SKM-1 (cell line): ENCODE measurements around the gene MUC5AC.
"Not testable (repeated sequence)": the region's sequence is repeated elsewhere in the genome, so short reads cannot be mapped to it uniquely, and the experiment has no call there.

Experiments used
- DNase-seq: peaks from one replicate; lab custom pipeline; 2025; ENCODE audit not compliant: unreplicated experiment; lab: John Stamatoyannopoulos, UW

MUC5AC gene

DNA sequence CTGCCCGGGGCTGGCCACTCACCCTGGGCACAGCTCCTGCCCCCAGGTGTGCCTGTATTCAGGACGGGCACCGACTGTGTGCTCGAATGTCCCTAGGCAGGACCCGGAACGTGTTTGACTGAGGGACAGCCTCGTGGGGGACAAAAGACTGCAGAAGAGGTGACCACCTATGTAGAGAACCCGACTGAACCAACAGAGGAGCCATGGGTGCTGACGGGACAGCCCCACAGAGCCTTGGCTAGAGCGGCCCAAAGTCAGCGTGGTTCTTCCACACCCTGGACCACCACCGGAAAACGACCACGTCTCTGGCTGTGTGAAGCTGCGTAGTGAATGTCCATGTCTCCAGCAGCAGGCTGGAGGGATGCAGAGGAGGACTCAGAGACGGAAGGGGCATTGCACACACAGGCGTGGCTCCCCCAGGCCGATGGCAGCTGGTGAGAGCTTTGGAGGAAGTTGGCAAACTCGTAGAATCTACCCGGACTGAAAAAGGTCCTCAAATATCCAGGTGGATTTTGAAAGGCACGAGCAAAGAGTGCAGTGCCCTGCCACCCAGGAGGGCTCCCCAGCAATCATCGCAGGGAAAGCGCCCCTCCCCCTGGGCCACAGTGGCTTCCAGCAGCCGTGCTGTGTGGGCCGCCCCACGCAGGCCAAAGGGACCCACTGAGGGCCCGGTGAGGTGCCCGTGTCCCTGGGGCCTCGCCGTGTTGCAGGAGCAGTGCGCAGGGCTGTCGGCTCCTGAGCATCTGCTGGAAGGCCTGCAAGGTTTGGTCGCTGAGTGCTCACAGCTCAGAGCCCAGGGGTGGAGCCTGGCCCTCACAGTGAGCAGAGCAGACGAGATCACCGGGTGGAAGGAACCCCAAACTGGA lies 47.6 kb downstream of the MUC5AC start:
- no peak for DNase-seq

DNA sequence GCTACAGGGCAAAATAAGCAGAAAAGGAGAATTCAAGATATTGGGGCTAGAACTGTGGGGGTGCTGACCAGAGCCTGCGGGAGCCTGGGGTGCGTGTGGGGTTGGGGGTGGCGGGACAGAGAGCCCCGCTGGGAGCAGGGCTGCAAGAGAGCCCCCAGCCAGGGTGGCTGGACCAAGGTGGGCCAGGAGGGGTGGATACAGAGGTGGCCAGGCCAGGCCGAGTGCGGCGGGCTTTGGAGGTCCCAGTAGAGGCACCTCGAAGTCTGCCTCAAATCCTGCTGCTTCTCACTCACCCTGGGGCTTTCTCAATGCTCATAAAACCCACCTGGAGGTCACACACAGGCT lies 48.2 kb downstream of the MUC5AC start:
- DNase-seq, result no peak

DNA sequence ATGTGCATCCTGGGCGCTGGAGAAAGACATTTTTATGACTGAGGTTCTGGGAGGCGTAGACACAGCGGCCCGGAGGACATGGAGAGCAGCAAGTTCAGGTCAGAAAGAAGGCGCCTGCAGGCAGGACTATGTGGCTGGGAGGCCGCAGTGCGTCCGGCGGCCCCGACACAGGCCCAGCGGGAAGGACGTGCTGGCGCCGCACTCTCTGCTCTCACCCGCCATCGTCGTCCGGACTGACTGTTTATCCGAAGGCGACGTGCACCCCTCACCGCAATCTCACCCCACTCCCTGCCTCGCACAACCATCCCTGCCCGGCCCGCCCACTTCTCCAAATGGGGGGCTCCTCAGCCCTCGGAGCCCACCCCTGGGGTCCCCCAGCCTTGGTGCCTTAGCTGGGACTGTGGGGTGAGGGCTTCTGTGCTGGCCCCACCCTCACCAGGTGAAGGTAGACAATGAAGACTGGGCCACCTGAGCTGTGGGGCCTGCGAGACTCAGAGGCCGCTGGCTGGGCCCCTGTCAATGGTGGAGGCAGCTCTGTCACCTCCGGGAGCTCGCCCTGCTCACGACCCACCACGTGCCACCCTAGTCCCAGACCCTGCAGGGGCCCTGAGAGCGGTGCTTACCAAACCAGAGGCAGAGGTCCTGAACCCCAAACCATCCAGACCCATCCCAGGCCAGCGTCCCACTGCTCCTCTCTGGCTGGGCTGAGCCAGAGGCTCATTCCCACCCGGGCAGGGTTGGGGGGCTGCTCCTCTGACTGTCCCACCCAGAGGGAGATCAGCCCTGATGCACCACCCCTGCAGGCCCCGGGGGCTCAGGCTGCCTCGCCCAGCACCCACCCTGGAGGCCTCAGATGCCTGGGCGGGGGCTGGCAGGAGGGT lies 48.9 kb downstream of the MUC5AC start:
- no peak for DNase-seq

DNA sequence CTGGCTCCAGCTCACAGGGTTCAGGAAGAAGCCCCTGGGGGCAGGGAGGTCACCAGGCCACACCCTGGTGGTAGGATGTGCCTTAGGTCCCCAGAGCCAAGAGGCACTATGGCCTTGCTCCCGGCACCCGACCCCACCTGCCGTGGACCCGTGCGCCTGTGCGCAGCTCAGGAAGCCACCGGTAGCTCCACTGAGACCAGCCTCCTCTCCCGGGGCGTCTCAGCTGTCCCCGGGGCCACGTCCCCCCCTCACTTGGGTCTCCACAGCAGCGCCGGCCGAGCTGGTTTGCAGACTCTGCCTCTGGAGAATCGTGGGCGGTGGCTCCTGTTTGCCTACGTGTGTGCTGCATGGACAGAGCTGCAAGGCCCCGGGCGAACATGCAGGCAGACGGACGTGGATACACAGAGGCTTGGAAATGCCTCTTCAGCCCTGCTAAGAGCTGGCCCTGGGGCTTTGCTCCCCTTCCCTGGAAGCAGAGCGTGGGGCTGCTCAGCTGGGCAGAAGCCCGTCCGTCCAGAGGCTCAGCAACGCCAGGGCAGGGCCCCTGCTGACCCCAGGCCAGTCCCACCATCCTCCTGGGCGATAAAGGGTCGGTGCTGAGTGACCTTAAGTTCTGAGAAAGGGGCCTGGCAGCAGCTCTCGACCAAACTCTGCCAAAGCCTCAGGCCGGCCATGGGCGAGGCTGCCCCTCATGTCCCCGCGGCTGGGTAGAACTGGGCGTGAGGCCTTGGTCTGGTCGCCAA lies 49.8 kb downstream of the MUC5AC start:
- no peak for DNase-seq

DNA sequence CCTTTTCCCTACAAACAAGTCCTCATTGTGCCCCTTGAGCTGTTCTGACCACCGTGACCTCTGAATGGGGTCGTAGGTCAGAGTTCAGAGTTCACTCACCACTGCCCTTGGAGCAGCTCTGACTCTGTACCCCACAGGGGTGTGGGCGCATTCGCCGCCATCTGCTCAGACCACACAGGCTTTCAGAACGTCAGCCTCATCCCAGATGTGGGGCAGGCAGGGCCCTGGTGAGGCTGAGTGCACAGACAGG lies 50.3 kb downstream of the MUC5AC start:
- no peak for DNase-seq

DNA sequence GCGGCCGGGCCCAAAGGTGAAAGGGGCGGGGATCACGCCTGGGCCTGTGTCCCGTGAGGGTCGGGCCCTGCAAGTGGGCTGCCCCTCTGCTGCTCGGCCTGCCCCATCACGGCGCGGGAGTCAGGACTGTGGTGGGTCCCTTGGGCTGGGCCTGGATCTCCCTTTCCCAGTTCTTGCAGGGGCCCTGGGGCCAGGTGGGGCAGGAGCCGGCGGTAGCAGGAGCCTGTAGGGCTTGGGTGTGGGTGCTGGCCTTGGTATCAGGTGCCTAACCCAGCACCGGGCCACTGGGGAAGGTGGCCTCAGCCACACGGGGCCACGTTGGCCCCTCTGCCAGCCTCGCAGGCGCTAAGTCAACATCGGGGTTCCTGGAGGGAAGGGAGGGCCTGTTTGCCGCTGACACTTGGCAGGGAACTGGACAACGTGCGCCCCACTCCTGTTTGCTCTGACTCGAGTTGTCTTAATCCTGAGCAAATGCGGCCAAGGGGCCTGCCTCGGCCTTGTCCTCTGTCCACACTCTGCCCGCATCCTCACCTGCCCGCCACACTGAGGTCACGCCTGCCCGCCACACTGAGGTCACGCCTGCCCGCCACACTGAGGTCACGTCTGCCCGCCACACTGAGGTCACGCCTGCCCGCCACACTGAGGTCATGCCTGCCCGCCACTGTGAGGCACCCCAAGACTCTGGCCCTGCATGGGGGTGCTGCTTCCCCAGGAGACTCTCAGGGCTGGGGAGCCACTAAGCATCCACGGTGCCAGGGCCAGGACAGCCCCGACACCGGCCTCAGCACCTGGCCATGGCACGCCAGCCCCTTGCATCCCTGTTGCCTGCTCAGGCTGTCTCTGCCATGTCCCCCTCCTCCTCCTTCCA lies 50.9 kb downstream of the MUC5AC start:
- no peak for DNase-seq

DNA sequence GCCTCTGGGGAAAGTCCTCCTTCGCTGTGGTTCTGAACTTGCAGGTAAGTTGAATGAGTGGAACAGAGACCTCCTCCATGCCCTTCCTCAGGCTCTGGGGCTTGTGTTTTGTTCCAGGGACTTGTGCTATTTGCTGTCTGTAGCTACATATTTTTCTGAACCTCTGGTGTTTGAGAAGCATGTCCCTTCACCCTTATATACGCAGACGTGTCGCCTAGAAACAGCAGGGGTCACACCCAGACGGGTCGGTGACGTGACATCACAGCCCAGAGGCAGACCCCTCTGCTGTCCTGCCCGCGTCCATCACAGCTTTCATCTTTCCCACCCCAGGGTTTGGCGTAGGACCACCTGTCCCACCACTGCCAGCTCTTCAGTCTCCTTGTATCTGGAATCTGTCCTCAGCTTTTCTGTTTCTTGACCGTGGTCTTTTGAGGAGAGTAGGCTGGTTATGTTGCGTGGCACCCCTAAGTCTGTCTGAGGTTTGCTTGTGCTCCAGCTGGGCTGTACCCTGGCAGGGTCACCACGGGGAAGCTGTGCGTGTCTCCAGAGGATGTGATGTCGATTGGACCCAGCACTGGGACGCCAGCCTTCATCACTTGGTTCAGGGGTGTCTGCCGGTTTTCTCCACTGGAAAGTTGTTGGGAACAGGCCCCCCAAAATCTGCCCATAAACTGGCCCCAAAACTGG lies 51.8 kb downstream of the MUC5AC start:
- no peak for DNase-seq

DNA sequence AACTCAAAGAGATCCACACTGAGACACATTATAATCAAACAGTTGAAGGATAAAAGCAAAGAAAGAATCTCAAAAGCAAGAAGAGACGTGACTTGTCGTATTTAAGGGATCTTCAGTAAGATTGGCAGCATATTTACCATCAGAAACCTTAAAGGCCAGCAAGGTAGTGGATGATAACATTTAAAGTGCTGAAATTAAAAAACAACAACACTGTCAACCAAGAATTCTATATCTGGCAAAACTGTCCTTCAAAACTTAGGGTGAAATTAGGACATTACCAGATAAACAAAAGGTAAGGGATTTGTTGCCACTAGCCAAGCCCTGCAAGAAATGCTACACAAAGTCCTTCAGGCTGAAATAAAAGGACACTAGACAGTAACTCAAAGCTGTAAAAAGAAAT lies 54.1 kb downstream of the MUC5AC start:
- DNase-seq, result no peak

DNA sequence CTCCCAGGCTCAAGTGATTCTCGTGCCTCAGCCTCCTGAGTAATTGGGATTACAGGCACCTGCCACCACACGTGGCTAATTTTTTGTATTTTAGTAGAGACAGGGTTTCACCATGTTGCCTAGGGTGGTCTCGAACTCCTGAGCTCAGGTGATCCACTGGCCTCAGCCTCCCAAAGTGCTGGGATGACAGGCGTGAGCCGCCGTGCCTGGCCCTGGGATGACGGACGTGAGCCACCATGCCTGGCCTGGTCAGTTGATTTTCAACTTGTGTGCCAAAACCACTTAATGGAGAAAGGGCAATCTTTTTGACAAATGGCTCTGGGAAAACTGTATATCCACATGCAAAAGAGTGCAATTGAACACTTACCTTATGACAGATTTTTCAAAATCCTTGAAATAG lies 58.1 kb downstream of the MUC5AC start:
- DNase-seq, result not testable (repeated sequence)

DNA sequence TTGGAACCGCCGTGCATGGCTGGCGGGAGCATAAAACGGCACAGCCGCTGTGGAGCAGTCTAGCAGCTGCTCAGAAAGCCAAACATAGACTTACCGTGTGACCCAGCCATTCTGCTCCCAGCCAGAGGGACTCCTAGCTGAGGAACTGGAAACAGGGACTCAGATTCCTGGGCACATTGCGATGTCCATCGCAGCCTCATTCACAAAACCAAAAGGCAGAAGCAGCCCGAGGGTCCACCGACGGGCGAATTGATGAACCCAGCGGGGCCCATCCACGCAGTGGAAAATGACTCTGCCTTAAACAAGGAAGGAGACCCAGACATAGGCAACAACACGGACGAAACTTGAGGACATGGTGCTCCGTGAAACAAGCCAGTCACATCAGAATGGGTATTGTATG lies 59.4 kb downstream of the MUC5AC start:
- no peak for DNase-seq

DNA sequence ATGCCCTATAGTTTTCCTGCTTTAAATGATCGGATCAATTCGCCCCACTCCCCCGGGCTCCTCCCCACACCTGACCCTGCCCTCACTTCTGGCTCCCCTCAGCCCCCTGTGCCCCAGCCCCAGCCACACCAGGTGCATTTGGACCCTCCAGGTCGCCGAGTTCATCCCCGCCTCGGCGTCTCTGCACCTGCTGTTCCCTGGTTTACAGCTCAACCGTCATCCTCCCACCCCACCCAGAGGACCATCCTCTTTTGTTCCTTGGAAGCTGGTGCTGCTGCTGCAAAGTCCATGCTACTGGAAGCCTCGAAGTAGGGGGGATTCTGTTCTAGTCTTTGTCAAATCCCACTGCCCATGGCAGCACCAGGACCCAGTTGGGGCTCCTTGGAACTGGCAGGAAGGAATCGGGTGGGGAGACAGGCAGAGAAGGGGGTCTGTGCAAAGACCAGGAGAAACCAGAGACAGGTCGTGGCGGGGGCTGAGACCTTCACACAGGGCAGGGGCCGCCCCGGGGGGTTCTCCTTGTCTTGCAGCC lies 60.6 kb downstream of the MUC5AC start:
- no peak for DNase-seq

DNA sequence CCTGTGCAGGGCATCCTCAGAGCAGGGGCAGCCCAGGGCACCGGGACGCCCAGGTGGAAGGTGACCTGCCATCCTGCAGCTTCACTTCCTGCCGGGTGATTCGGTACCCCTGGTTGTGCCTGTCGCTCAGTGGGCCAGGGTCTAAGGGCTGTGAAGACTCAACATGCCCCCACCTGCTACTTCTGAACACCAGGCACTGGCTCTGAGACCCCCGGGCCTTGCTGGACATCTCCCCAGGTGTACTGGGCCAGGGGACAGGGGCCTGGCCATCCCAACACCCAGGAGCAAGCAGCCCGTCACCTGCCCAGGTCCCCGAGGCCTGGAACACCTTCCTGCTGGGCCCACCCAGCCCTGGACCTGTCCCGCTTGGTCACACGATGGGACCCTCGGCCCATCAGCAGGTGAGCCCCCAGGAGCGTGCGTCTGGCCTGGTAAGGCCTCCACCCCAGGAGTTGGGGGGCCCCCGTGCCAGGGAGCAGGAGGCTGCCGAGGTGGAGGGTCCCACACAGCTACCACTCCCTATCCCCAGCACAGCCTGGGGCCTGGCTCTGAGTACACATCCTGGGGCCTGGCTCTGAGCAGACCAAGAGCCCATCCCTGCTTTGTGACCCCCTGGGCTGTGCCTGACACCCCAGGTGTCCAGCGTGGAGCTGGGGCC lies 61.2 kb downstream of the MUC5AC start:
- DNase-seq, result no peak

DNA sequence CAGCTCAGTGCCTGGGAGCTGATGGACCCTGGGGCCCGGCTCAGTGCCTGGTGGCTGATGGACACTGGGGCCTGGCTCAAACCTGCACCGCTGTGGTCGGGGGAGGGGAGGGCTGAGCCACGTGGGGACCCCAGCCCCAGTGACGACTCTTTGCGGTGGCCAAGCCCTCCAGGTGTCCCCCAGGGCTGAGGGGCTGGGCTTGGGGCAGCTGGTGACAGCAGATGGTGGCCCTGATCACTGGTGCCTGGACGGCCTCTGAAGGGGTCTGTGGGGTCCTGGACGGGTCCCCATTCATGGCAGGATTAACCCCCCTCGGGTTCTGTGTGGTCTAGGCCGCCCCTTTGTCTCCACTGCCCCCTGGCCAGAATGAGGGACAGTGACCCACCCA lies 61.7 kb downstream of the MUC5AC start:
- no peak for DNase-seq

DNA sequence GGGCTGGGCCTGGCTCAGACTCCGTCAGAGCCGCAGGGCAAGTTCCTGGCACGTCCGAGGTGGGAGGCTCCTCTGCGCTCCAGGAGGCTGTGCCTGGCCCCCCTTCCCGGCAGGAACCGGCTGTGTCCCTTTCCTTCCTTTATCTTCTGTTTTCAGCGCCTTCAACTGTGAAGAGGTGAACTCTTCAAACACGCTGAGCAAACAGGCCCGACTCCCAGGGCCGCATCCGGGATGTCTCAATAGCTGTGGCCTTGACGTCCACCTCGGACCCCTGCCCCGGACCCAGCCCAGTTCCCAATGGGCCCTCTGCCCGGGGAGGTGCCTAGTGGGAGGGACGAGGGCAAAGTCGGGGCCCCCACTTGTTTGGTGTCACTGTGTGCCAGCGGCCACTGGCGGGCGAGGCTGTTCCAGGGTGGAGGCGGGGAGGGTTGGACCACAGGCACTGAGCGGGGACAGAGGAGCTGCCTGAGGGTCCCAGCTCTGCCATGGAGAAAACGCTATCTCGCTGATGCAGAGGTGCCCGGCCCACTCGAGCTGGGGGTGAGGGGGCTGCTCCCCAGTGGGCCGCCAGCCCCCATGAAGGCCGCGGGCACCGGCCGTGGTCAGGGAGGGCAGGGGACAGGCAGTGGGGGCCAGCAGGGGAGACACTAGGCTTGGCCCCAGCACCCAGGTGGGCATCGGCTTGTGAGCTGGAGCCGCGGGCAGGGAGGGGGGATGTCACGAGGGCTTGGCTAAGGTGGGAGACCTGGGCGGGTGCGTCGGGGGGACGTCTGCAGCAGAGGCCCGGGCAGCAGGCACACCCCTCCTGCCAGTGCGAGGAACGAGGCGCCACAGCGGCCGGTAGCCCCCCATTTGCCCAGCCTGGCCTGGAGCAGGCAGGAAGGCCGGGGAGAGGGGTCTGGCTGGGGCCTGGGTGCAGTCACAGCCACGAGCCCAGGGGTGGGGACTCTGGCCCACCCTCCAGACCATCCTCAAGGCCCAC lies 62.4 kb downstream of the MUC5AC start:
- DNase-seq, result no peak

DNA sequence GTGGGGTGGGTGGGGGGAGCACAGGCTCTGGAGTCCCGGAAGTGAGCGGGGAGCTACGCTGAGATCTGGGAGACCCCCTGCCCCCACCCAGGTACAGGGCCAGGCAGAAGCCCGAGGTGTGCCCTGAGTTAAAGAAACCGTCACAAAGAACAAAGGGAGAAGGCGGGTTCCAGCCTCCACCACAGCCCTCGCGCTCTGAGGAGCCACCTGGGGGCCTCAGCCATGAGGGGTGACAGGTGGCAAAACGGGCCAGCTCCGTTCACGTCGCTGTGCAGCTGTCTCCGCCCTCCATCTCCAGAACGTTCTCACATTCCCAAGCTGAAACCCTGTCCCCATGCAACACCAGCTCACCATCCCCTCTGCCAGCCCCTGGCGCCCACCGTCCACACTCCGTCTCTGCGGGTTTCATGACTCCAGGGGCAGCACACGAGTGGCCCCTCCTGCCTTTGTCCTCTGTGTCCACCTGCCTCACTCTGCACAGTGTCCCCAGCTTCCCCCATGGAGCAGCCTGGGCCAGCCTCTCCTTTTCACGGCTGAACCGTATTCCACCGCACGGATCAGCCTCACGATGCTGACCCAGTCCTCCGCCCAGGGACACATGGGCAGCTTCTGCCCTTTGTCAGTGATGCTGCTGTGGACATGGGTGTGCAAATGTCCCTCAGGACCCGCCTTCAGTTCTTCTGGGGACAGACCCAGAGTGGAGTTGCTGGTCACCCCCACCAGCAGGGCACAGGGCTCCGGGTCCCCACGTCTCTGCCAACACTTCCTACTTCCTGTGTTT lies 63.4 kb downstream of the MUC5AC start:
- DNase-seq, result no peak

DNA sequence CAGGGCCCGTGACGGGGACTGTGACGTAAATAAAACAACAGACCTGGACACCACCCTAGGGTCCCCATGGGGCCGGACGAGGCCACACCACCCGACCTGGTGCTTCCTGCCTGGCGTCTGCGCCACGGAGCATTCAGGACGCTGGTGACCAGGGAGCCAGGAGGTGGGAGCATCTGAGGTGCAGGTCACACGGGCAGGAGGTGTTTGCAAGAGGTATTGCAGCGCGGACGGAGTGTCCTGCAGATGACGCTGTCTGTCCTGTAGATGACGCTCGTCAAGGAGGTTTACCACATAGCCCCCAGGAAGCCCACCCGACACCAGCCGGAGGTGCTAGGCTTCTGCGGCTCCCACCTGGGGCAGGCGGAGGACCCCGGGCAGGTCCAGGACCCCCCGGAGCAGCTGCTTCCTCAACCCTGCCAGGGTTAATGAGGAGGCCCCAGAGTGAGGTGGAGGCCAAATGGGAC lies 64.1 kb downstream of the MUC5AC start:
- no peak for DNase-seq

DNA sequence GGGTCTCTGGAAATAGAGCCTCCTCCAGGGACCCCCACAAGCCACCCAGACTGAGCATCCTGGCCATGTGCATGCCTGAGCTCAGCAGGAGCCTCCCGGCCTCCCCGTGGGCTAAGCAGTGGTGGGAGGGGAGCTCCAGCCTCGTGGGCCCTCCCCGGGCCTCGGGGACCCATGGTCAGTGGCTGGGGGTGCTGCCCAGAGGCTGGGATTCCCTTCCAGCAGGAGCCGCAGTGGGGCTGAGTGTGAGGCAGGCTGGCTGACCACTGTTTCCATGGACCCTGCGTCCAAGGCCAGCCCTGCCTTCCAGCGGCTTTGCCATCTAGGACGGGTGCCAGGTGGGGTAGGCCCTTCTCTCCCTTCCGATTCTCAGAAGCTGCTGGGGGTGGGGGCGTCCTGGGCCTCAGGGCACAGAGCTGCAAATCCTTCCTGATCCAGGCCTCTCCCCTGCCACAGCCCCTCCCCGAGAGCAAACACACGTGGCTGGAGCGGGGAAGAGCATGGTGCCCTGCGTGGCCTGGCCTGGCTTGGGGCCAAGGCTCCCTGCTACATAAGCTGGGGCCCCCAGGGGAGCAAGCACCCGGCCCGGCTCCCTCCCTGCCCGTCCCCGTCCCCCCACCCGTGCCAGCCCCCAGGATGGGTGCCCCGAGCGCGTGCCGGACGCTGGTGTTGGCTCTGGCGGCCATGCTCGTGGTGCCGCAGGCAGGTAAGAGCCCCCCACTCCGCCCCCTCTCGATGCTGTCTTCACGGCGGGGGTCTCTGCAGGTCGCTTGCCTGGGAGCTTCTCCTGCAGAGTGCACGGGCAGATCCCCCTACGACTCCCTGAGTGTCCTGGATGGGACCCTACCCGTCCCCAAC lies 65.0 kb downstream of the MUC5AC start, which contains the start of gene MUC5B:
TSS of gene MUC5B (plus strand) at position 576 of the 855 bp plus-strand sequence. CDS start at position 634, 58 bp downstream.
- no peak for DNase-seq
